CD4-positive, CD25-positive, alpha-beta regulatory T cell (primary cell): ENCODE measurements around the gene RAD51B. TPM values are rescaled to one million over a fixed set of nuclear protein-coding genes. Genes with fewer than 3 reads are reported as not detected.
A peak's percentile ranks its signal among the peaks of the same experiment; 100 is the strongest.
"Not testable (repeated sequence)": the region's sequence is repeated elsewhere in the genome, so short reads cannot be mapped to it uniquely, and the experiment has no call there.

Experiments used
- ATAC-seq, 2 donors: fragments of 150-1000 bp; cut with Tn5 transposase; one replicate each; pipeline ENCODE4 v1.10.0; 2021; ENCODE audit warnings: low read depth in 2 of 2, moderate number of reproducible peaks in 2 of 2, moderate library complexity in 1 of 2
- DNase-seq, 3 donors: peaks; one replicate each; pipeline versions ENCODE4 v3.0.0 to v3.0.0-alpha.2; 2012 to 2022; ENCODE audit warnings: mixed read lengths in 1 of 3
- H3K27ac ChIP-seq: one replicate; pipeline ENCODE4 v1.7.0; 2013; ENCODE audit warnings: mild to moderate bottlenecking, low read length; ENCODE audit not compliant: insufficient read depth, poor library complexity, severe bottlenecking
- H3K27me3 ChIP-seq: one replicate; pipeline ENCODE4 v1.7.0; 2013; ENCODE audit warnings: low read length; ENCODE audit not compliant: control insufficient read depth, insufficient read depth
- H3K36me3 ChIP-seq: one replicate; pipeline ENCODE4 v1.7.0; 2013; ENCODE audit warnings: mild to moderate bottlenecking, low read length, moderate library complexity; ENCODE audit not compliant: control insufficient read depth, insufficient read depth
- H3K4me1 ChIP-seq: 2 replicates; pipeline ENCODE4 v1.7.0; 2013; ENCODE audit warnings: mild to moderate bottlenecking, low read length; ENCODE audit not compliant: insufficient read depth, control insufficient read depth, poor library complexity, severe bottlenecking
- H3K4me3 ChIP-seq: one replicate; pipeline ENCODE4 v1.7.0; 2013; ENCODE audit warnings: low read depth, mild to moderate bottlenecking, low read length, moderate library complexity
- H3K9me3 ChIP-seq, 2 experiments: 1 replicate in 1 of 2; 2 replicates in 1 of 2; pipeline ENCODE4 v1.7.0; 2013; ENCODE audit warnings: low read length in 2 of 2, mild to moderate bottlenecking in 1 of 2, moderate library complexity in 1 of 2; ENCODE audit not compliant: control insufficient read depth in 2 of 2
- H3K27ac Mint-ChIP-seq, 3 donors: one replicate each; pipeline ENCODE4 v1.8.0; 2020 to 2022; ENCODE audit warnings: mild to moderate bottlenecking in 3 of 3, mixed read lengths in 3 of 3, moderate library complexity in 2 of 3
- H3K27me3 Mint-ChIP-seq: one replicate; pipeline ENCODE4 v1.8.0; 2022; ENCODE audit warnings: mild to moderate bottlenecking, mixed read lengths
- H3K36me3 Mint-ChIP-seq: one replicate; pipeline ENCODE4 v1.8.0; 2020; ENCODE audit warnings: mixed read lengths
- H3K4me1 Mint-ChIP-seq, 4 donors: one replicate each; pipeline ENCODE4 v1.8.0; 2020 to 2022; ENCODE audit warnings: mixed read lengths in 4 of 4, mild to moderate bottlenecking in 1 of 4
- H3K4me3 Mint-ChIP-seq, 4 donors: one replicate each; pipeline ENCODE4 v1.8.0; 2020 to 2022; ENCODE audit warnings: mild to moderate bottlenecking in 4 of 4, mixed read lengths in 4 of 4, moderate library complexity in 3 of 4
- H3K9me3 Mint-ChIP-seq, 7 donors: one replicate each; pipeline ENCODE4 v1.8.0; 2020 to 2022; ENCODE audit warnings: mixed read lengths in 7 of 7, mild to moderate bottlenecking in 3 of 7, moderate library complexity in 2 of 7
- polyA plus RNA-seq, 4 donors: library from polyadenylated mRNA; unstranded; fragments of 300-500 nt; fragmentation: Illumina TruSeq; gene quantifications; one replicate each; pipeline ENCODE4 v1.2.3, GENCODE V29; 2021
- total RNA-seq: library from RNA; stranded (reverse); gene quantifications from one replicate; pipeline ENCODE4 v1.2.3, GENCODE V29; 2022

The RAD51B gene
- total and polyA plus RNA-seq, 5 donors from 2014 or later: 19.1 to 40.2 (median 28.1) TPM

DNA sequence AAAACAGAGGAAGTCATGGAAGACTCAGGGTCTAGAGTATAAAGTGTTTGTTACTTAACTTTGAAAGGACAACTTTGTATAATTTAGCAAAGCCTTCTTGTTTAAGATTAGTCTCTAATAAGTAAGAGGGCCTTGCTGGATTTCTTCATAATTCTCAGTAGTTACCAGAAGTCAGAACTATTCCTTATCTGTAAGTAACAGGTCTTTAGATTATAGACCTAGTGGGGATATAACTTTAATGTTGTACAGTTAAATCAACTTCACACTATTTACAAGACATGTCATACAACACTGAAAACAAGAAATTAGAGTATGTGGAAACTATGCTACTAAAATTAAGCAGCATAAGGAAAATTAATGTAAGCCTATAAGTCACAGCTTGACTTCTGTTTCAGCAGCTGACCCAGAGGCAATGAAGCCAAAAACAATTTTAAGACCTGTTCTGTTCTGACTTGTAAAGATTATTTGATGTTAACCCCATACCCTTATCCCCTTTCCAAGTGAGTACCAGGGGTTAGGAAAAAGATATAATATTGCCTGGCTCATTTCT, 398.3 kb downstream of the RAD51B start:
- DNase-seq: no peak
- Mint-ChIP-seq H3K27me3 (no peaks in the 10 kb centered on the region), H3K36me3 (no peaks in the 10 kb centered on the region), H3K27ac (no peak overlapping the region), H3K4me3 (no peak overlapping the region), H3K9me3 (peaks cover 0 to 6% (median 0%) of the 10 kb centered on the region in 7 donors), H3K4me1 (no peaks in the 10 kb centered on the region)
- no peaks in the 10 kb centered on the region for H3K27me3 ChIP-seq
- no peak overlapping the region for H3K27ac ChIP-seq
- H3K9me3 ChIP-seq: no peaks in the 10 kb centered on the region
- H3K4me1 ChIP-seq: no peaks in the 10 kb centered on the region
- no peaks in the 10 kb centered on the region for H3K36me3 ChIP-seq
- no peak for ATAC-seq
- H3K4me3 ChIP-seq: no peak overlapping the region

DNA sequence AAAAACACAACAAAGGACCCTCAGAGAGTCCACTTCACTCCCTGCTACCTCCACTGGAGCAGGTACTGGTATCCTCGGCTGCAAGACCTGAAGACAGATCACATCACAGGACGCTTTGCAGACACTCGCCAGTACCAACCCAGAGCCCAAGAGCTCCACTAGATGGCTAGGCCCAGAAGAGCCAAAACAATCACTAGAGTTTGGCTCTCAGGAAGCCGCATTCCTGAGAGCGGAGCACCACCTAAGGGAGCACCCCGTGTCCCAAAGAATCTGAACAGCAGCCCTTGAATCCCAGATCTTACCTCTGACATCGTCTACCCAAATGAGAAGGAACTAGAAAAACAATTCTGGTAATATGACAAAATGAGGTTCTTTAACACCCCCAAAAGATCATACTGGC, 399.8 kb downstream of the RAD51B start:
- H3K27me3 Mint-ChIP-seq: no peaks in the 10 kb centered on the region
- Histone ChIP-seq H3K4me1 (no peaks in the 10 kb centered on the region), H3K9me3 (no peaks in the 10 kb centered on the region), H3K4me3 (no peak overlapping the region), H3K27me3 (no peaks in the 10 kb centered on the region), H3K27ac (no peak overlapping the region), H3K36me3 (no peaks in the 10 kb centered on the region)
- H3K27ac Mint-ChIP-seq: no peak overlapping the region
- no peak for ATAC-seq
- H3K4me3 Mint-ChIP-seq: no peak overlapping the region
- no peaks in the 10 kb centered on the region for H3K4me1 Mint-ChIP-seq
- no peaks in the 10 kb centered on the region for H3K36me3 Mint-ChIP-seq
- DNase-seq: no peak
- H3K9me3 Mint-ChIP-seq: peaks cover 0 to 6% (median 0%) of the 10 kb centered on the region in 7 donors

- not testable (repeated sequence) for H3K9me3 ChIP-seq, H3K36me3 ChIP-seq, H3K27me3 Mint-ChIP-seq, H3K9me3 Mint-ChIP-seq, H3K4me3 ChIP-seq, H3K4me1 ChIP-seq, H3K36me3 Mint-ChIP-seq, H3K27ac Mint-ChIP-seq, H3K27me3 ChIP-seq, H3K27ac ChIP-seq, H3K4me1 Mint-ChIP-seq, ATAC-seq, H3K4me3 Mint-ChIP-seq, DNase-seq
Measured at GRCh38 chr14:68221046-68221445, 401.5 kb downstream of the RAD51B start.

DNA sequence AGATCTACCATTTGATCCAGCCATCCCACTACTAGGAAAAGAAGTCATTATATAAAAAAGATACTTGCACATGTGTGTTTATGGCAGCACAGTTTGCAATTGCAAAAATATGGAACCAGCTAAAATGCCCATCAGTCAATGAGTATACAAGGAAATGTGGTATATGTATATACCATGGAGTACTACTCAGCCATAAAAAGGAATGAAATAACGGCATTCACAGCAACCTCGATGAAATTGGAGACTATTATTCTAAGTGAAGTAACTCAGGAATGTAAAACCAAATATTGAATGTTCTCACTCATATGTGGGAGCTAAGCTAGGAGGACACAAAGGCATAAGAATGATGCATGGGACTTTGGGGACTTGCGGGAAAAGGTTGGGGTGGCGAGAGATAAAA, 402.6 kb downstream of the RAD51B start:
- H3K36me3 Mint-ChIP-seq: peaks cover 4% of the 10 kb centered on the region
- no peak overlapping the region for H3K4me3 Mint-ChIP-seq
- H3K27me3 ChIP-seq: no peaks in the 10 kb centered on the region
- no peaks in the 10 kb centered on the region for H3K4me1 ChIP-seq
- peaks cover 0 to 6% (median 0%) of the 10 kb centered on the region in 7 donors for H3K9me3 Mint-ChIP-seq
- no peaks in the 10 kb centered on the region for H3K9me3 ChIP-seq
- peak overlapping the region in 1 of 3 donors; percentile 15 for H3K27ac Mint-ChIP-seq
- no peaks in the 10 kb centered on the region for H3K36me3 ChIP-seq
- H3K4me3 ChIP-seq: no peak overlapping the region
- DNase-seq (no peak), ATAC-seq (no peak)
- H3K27me3 Mint-ChIP-seq: no peaks in the 10 kb centered on the region
- no peaks in the 10 kb centered on the region for H3K4me1 Mint-ChIP-seq
- H3K27ac ChIP-seq: no peak overlapping the region

DNA sequence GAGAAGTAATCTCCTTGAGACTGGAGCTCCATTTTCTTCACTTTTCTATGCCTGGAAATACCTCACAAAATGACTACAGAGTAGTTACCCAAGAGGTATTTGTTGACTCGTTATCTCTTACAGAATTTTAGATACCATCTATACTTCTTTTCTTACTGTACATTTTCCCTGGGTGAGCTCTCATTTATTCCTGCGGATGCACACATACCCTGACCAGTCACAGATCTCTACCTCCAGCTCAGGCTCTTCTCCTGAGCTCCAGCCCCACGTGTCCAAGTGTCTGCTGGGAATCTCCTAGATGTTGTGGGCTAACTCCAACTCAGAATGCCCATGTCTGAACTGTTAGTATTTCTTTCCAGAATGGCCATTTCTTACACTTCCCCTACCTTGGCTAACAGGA, 403.1 kb downstream of the RAD51B start:
- no peak for DNase-seq
- no peaks in the 10 kb centered on the region for H3K27me3 ChIP-seq
- Mint-ChIP-seq H3K27ac (no peak overlapping the region), H3K36me3 (peaks cover 4% of the 10 kb centered on the region), H3K4me1 (no peaks in the 10 kb centered on the region), H3K9me3 (peaks cover 0 to 6% (median 0%) of the 10 kb centered on the region in 7 donors), H3K27me3 (no peaks in the 10 kb centered on the region), H3K4me3 (no peak overlapping the region)
- no peaks in the 10 kb centered on the region for H3K4me1 ChIP-seq
- H3K27ac ChIP-seq: no peak overlapping the region
- H3K9me3 ChIP-seq: no peaks in the 10 kb centered on the region
- ATAC-seq: no peak
- no peak overlapping the region for H3K4me3 ChIP-seq
- H3K36me3 ChIP-seq: no peaks in the 10 kb centered on the region

DNA sequence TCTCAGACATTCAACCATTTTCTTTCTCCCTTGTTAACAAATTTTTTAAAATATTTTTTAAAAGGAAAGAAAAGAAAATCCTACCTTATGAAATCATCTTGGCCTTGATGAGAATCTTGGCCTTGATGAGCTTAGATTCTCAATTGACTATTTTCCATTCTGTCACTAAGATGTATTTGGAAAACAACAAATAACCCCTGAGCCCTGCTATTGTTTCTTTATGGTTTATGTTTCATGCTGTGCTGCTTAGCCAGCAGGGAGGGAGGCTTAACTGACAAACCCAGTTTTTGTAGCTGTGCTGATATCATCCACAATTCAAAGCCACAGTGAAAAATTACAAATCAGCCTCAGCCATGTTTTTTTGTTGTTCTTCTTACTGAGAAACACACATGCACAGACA, 404.1 kb downstream of the RAD51B start:
- no peaks in the 10 kb centered on the region for H3K4me1 ChIP-seq
- H3K27me3 ChIP-seq: no peaks in the 10 kb centered on the region
- H3K27ac ChIP-seq: no peak overlapping the region
- no peaks in the 10 kb centered on the region for H3K9me3 ChIP-seq
- Mint-ChIP-seq H3K27ac (no peak overlapping the region), H3K4me1 (no peaks in the 10 kb centered on the region), H3K4me3 (no peak overlapping the region), H3K9me3 (peaks cover 0 to 6% (median 0%) of the 10 kb centered on the region in 7 donors), H3K27me3 (no peaks in the 10 kb centered on the region), H3K36me3 (peaks cover 4% of the 10 kb centered on the region)
- no peaks in the 10 kb centered on the region for H3K36me3 ChIP-seq
- DNase-seq: no peak
- ATAC-seq: no peak
- H3K4me3 ChIP-seq: no peak overlapping the region

- H3K27me3 Mint-ChIP-seq: no peaks in the 10 kb centered on the region
- H3K27ac ChIP-seq: no peak overlapping the region
- H3K4me3 Mint-ChIP-seq: no peak overlapping the region
- no peaks in the 10 kb centered on the region for H3K9me3 ChIP-seq
- no peak overlapping the region for H3K4me3 ChIP-seq
- no peaks in the 10 kb centered on the region for H3K36me3 ChIP-seq
- H3K36me3 Mint-ChIP-seq: peaks cover 4% of the 10 kb centered on the region
- DNase-seq (no peak), ATAC-seq (no peak)
- no peaks in the 10 kb centered on the region for H3K4me1 ChIP-seq
- peaks cover 0 to 6% (median 0%) of the 10 kb centered on the region in 7 donors for H3K9me3 Mint-ChIP-seq
- H3K4me1 Mint-ChIP-seq: no peaks in the 10 kb centered on the region
- no peak overlapping the region for H3K27ac Mint-ChIP-seq
- H3K27me3 ChIP-seq: no peaks in the 10 kb centered on the region
Measured at GRCh38 chr14:68225321-68225720, 405.7 kb downstream of the RAD51B start.

DNA sequence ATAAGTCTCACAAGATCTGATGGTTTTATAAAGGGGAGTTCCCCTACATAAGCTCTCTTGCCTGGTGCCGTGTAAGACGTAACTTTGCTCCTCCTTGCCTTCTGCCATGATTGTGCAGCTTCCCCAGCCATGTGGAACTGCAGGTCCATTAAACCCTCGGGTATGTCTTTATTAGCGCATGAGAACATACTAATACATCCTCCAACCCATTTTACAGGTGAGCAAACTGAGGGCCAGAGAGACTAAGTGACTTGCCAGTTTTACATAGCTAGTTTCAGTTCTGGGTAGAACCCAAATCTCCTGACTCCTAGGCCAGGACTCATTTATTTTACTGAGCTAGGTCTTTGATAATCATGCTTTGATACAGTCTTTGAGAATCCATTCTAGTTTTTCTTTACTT, 406.9 kb downstream of the RAD51B start:
- Histone ChIP-seq H3K4me3 (no peak overlapping the region), H3K9me3 (no peaks in the 10 kb centered on the region), H3K27me3 (no peaks in the 10 kb centered on the region), H3K36me3 (no peaks in the 10 kb centered on the region), H3K4me1 (no peaks in the 10 kb centered on the region), H3K27ac (no peak overlapping the region)
- H3K4me3 Mint-ChIP-seq: no peak overlapping the region
- DNase-seq (no peak), ATAC-seq (no peak)
- peaks cover 0 to 2% (median 0%) of the 10 kb centered on the region in 7 donors for H3K9me3 Mint-ChIP-seq
- H3K36me3 Mint-ChIP-seq: peaks cover 4% of the 10 kb centered on the region
- no peaks in the 10 kb centered on the region for H3K27me3 Mint-ChIP-seq
- H3K27ac Mint-ChIP-seq: peak overlapping the region in 1 of 3 donors; percentile 3
- H3K4me1 Mint-ChIP-seq: no peaks in the 10 kb centered on the region
